Peyer's patch (tissue), 4 donors: Measurements from ENCODE around the gene TES.

Experiments used
- POLR2A ChIP-seq, 2 donors: fragments of 450-650 bp; IDR thresholded peaks; one replicate each; pipeline ENCODE4 v1.5.1; 2017; ENCODE audit warnings: antibody characterized with exemption in 2 of 2, mild to moderate bottlenecking in 2 of 2, moderate library complexity in 2 of 2
- TF ChIP-seq, protein P1 (sequence below), 6 experiments: fragments of 450-650 bp in 4 of 6; fragments of 200-600 bp in 2 of 6; sonication (generic) in 1 of 6; IDR thresholded peaks; one replicate each; pipeline ENCODE4 v1.5.1; 2017 to 2019; ENCODE audit warnings: antibody characterized with exemption in 6 of 6, mild to moderate bottlenecking in 3 of 6, moderate library complexity in 1 of 6

DNA sequence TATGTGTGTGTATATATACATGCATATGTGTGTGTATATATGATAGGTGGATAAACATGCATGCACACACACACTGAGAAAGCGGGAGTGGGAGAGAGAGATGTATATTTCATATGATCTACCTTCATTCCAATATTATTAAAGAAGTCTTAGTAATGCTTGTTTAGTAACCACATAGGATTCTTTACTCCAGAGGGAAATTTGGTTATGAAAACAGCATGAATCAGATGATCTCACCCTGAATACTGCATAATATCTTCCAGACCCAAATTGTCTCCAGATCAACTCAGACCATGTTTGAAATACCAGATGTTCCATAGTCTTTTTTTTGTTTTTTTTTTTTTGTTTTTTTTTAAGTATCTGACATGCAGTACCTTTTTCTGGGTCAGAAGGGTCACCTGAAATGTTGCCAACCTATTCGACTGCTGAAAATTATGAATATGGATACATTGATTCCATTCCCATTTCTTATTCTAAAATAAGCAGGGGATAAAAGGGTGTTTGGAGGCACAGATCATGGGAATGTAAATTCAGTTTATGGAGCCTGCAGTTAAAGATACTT is 17.4 kb downstream of the TES start:
- TF ChIP-seq, protein P1, sequence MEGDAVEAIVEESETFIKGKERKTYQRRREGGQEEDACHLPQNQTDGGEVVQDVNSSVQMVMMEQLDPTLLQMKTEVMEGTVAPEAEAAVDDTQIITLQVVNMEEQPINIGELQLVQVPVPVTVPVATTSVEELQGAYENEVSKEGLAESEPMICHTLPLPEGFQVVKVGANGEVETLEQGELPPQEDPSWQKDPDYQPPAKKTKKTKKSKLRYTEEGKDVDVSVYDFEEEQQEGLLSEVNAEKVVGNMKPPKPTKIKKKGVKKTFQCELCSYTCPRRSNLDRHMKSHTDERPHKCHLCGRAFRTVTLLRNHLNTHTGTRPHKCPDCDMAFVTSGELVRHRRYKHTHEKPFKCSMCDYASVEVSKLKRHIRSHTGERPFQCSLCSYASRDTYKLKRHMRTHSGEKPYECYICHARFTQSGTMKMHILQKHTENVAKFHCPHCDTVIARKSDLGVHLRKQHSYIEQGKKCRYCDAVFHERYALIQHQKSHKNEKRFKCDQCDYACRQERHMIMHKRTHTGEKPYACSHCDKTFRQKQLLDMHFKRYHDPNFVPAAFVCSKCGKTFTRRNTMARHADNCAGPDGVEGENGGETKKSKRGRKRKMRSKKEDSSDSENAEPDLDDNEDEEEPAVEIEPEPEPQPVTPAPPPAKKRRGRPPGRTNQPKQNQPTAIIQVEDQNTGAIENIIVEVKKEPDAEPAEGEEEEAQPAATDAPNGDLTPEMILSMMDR (IDR thresholded peaks at IDR 0.05), result no peak
- TF ChIP-seq POLR2A (IDR thresholded peaks at IDR 0.05), result no peak
